A172 (cell line): ENCODE measurements around the gene PTPN4. TPM values are rescaled to one million over a fixed set of nuclear protein-coding genes. Genes with fewer than 3 reads are reported as not detected.

ENCODE experiments used
- DNase-seq: peaks from one replicate; pipeline ENCODE4 v3.0.0-alpha.2; 2015; ENCODE audit warnings: low spot score
- total RNA-seq: library from RNA; depleted of rRNA; stranded (reverse); fragments of >200 nt; shearing (Covaris generic); gene quantifications from 2 replicates; pipeline ENCODE4 v1.2.3, GENCODE V29; 2014

The PTPN4 gene
- total RNA-seq, 1 experiment from 2014 or later, result 33.0 TPM

DNA sequence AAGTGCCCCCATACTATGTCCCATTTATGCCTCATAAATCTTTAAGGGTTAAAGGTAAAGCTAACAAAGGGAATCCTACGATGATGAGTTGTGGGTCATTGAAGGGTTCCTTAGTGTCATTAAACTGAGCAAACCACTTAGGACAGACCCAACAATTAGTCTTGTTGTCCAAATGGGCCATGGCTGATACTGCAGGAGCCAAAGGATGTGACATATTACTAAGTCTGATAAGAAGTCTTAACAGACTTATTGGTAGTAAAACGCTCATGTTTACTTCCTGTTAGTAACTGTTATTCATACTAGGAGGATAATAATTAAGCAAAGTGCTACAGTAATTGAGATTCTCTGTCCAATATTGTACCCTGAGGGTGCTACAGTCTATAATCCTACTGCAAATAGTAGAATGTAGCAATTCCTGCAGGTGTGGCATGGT is 96.8 kb downstream of the PTPN4 start:
- no peak for DNase-seq

DNA sequence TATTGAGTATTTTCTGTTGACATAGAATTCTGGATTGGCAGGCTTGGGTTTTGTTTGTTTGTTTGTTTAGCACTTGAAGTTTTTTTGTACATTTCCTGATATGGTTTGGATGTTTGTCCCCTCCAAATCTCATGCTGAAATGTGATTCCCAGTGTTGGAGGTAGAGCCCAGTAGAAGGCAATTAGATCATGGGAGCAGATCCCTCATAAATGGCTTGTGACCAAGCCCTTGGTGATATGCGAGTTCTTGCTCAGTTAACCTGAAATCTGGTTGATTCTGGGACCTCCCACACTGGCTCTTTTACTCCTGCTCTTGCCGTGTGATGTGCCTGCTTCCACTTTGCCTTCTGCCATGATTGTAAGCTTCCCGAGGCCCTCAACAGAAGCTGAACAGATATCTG is 98.0 kb downstream of the PTPN4 start:
- no peak for DNase-seq

DNA sequence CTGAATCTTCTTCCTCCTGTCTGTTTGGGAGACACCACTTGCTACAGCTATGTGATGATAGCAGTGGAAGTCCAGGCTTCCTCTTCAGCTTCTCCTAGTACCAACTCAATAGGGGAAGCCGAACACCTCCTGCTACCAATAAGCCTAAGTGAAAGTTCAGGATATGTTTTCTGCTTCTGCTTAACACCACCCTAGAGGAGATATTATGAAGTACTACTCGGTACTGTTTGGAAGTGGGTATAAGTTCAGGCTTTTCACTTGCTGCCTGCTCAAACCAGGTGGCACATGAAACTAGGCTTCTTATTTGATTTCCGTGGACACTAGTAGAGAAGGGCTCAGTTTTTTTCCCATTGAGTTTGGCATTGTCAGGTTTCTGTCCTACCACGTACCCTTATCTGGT is 99.8 kb downstream of the PTPN4 start:
- no peak for DNase-seq

DNA sequence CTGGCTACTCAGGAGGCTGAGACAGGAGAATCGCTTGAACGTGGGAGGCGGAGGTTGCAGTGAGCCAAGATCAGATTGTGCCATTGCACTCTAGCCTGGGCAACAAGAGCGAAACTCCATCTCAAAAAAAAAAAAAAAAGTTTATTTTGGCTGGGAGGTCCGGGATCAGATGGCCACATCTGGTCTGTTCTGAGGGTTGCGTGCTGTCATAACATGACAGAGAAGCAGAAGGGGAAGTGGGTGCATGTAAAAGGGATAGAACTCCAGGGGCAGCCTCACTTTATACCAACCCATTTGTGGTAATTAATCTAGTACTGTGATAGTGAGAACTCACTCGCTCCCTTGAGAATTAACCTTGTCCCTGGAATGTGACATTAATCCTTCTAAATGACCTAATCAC is 101.2 kb downstream of the PTPN4 start:
- no peak for DNase-seq

DNA sequence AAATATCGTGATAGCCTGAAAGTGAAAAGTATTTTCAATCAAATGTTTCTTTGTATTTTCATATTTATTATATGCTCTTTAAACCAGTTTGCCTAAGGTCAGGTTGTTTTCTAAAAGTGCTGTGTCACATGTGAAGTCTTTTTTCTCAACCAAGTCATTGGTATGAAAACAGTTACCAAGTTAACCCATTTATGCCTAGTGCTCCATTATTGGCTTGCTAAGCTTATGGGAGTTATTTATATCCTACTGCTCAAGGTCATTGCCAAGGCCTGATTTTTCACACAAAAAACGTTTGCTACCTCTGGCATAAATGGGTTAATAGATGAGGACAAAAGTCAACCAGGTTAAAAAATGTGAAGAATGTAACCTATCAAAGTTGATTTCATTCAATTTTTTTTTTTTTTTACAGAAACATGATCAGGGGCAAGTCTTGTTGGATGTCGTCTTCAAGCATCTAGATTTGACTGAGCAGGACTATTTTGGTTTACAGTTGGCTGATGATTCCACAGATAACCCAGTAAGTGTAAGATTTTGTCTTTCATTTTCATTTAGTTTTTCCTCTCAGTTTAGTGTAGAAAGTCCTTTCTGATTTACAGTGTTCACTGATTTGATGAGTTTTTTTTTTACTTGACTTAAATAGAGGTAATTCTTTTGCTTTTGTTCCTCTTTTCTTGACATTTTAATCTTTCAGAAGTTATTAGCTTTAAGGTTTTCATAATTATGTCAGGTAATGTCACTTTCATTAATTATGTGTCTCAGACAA is 102.6 kb downstream of the PTPN4 start:
- DNase-seq, result no peak

DNA sequence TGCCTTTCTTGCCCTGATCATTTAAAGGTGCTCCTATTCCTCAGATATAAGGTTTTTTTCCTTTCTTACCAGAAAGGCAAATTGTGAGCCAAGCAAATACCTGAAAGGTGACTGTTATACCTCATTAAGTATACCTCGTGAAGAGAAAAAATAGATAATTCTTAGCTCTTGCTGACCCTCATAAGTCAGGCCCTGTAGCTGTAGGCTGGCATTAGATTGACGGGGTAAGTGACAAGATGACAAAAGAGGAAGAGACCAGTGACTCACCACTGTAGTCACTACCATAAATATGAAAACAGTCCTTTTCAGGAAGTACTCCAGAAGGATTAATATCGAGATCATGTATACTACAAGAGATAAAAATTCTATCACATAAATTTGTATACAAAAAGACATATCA is 104.6 kb downstream of the PTPN4 start:
- peak; percentile 21 for DNase-seq

DNA sequence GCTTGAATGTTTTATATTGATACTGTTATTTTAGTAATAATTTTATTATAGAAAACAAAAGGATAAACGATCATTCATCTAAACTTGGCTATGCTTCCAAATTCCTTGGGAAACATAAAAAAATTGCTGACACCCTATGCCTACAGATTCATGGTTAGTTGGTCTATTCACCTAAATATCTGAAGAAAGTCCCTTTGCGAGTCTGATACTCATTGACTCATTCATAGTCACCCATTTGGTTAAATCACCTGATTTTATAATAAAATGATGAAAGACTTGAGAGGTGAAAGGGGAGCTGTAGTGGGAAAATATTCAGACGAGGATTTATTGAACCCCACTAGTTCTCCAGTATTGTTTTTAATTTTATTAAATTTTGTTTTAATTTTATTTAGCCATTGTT is 112.0 kb downstream of the PTPN4 start:
- DNase-seq, result no peak

DNA sequence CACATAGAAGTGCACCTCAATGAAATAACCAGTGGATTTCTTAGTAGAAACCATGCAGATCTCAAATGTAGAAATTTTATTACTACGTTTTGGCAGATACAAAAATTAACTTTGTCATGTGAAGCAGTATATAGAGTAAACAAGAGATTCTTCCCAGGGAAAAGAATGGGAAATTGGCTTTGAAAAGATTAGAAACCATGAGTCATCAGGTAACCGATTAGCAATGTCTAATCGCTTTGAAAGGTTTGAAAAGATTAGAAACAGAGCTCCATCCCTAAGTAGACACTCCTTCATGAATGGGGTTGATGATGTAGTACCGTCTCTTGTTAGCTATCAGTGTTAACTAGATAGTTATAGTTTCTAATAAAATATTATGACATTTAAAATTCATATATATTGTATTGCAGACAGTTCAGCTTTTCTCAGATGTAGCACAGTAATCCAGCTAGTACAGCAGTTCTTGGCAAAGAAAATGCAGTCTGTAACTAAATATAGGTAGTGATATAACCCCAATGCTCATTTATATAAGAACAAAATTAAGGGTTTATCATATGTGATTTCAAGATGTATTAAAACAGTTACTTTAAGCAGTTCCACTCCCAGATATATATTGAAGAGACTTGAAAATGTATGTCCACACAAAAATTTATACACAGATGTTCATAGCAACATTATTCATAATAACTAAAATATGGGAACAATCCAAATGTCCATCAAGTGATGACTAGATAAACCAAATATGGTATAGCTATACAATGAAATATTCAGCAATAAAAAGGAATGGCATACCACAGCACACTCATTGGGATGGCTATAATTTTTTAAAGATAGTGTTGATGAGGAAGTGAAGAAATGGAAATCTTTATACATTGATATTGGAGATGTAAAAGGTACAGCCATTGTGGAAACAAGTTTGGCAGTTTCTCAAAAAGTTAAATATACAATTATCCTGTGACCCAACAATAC is 113.9 kb downstream of the PTPN4 start:
- DNase-seq, result no peak

DNA sequence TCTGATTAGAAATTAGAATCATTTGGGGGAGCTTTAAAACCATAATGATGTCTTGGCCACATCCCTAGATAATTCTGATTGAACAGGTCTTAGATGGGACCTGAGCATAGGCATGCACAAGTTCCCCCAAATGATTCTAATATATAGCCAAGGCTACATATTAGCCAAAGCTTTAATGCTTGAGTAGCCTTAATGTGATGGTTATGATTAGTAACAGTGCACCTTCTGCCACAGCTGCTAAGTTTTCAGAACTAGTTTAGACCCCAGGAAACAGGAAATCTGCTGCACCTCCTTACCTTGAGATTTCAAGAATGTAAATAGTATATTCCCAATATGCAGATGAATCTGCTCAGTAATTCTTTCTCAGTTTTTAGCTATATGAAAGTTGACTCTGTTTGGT is 119.8 kb downstream of the PTPN4 start:
- no peak for DNase-seq

DNA sequence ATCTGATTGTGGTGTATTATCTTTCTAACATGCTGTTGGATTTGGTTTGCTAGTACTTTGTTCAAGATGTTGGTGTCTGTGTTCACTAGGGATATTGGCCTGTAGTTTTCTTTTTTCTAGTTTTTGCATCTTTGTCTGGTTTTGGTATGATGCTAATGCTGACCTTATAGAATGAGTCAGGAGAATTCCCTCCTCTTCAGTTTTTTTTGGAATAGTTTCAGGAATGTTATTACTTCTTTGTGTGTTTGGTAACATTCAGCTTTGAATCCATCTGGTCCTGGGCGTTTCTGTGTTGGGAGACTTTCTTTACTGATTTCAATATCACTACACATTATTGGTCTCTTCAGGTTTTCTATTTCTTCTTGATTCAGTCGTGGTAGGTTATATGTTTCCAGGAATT is 129.0 kb downstream of the PTPN4 start:
- peak; percentile 42 for DNase-seq

DNA sequence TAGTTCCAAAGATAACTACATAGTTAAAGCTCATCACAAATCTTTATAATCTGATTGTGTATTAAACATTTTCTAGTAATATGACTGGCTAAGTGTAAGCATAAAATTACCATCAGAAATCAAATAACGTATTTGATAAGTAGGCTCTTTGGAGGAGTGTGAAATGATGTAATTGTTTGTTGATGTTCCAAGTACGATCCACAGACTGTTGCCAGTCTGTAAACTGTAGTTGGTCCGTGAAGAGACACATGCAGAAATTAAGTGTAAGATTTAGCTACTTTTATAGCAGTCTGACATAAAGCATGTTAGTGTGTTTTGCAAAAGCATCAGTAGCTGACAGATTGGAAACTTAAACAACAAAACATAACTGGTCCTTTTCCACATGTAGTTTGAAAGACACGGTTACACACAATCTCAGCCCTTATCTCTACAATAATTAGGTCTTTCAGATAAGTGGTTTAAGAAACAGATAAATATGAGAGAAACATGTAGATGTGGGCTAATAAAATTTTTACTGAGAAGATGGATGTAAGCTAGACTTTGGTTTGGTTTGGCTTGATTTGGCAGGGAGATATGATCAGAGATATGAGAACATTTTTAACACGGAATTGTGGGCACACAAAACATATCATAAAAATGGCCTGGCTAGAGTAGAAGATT is 138.1 kb downstream of the PTPN4 start:
- no peak for DNase-seq

DNA sequence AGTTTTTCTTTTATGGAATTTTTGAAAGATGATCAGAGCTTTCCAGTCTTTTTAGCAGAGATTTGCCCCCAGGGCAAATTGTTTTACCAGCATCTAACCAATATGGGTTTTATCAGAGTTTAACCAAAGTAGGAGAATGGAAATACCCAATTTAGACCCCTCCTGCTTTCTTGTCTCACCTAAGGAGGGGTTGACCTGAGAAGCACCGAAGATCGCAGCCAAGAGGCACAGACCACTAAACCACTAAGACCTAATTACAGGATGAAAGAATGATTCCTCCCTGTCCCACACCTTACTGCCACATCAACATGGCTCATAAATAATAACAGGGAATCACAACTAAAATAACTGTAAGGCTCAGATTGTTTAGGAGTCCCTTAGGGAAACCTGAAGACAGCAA is 141.3 kb downstream of the PTPN4 start:
- DNase-seq, result no peak

DNA sequence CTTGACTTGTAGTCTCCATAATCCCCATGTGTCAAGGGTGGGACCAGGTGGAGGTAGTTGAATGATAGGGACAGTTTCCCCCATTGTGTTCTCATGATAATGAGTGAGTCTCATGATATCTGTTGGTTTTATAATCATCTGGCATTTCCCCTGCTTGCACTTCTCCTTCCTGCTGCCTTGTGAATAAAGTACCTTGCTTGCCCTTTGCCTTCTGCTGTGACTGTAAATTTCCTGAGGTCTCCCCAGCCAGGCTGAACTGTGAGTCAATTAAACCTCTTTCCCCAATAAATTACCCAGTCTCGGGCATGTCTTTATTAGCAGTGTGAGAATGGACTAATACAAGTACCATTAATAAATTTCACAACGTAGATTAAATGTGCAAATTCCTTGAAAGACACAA is 150.8 kb downstream of the PTPN4 start:
- DNase-seq, result no peak

DNA sequence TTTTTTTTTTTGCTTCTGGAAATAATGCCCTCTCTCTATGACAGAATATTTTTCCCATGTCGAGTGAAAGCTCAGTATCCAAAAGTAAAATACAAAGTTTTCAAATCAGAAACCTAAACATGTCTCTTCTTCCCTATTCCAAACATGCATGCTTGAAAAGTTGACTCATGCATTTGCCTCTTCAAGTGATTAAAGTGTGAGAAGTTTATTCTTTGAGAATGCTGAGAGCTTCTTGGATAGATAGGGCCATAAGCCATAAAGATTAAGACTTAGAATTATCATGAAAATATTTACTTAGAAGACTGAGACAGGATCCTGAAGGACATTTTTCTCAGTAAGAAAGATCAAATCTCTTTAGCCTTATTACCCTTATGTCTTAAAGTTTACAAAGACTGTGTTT is 154.5 kb downstream of the PTPN4 start:
- DNase-seq, result no peak

DNA sequence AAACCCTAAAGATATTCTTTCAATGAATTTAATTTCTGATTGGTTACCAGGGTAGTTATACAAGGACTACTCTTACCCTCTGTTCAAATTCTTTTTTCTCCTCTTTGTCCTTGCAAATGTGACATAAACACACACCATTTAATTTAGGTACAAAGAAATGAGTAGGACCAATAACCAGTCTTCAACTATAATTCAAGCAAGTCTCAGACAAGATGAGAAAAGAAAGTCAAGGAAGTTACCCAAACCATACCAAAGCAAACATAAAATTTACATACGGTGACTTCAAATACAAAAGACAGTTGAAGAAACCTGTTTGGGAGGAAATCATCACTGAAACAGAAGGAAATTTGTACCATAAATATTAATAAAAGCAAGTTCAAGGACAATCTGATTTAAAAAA is 162.1 kb downstream of the PTPN4 start:
- no peak for DNase-seq

DNA sequence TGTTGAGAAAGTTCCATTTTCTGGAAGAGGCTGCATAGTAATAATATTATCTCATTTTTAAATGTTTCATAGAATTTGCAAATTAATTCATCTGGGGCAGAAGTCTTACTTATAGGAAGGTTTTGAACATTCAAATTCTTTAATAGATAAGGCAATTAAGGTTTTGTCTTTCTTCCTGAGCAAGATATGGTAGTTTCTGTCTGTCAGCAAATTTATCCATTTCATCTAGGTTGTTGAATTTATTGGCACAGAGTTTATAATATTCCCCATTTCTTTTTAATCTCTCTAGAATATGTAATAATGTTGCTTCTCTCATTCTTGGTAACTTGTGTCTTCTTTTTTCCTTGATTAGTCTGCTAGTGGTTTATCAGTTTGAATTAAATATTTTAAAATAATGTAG is 163.0 kb downstream of the PTPN4 start:
- no peak for DNase-seq

DNA sequence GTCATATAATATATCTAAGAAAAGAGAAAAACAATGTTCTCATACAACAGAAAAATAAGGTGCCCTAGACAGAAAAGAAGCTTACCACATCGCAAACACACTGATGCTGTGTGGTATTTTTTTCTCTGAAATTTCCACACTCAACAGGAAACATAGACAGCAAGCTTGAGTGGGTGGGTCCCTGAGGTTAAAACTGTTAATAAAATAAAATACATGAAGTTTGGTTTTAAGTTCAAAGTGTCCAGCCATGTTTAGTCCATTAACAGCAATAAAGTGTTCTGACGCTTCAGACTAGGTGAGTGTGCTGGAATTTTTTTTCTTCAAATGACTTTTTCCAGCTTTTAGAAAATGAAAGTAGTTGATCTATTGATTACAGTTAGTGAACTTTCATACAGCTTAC is 169.8 kb downstream of the PTPN4 start:
- DNase-seq, result no peak

DNA sequence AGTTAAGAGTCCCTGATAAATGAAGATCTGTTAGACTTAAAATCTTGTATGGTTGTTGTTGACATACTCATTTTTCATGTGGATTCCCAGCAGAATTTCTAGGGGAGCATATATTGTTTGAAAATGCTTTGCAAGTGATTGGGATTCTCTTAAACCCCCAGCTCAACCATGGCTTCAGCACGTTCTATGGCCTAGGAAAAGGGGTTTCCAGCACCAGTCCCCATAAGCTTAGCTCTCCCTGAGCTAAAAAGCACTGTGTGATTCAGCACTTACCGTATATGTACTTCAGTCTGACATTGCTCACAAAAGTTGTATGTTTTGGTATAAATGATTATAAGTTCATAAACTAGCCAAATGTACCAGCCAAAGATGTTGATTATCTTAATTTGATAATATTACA is 173.1 kb downstream of the PTPN4 start:
- no peak for DNase-seq

DNA sequence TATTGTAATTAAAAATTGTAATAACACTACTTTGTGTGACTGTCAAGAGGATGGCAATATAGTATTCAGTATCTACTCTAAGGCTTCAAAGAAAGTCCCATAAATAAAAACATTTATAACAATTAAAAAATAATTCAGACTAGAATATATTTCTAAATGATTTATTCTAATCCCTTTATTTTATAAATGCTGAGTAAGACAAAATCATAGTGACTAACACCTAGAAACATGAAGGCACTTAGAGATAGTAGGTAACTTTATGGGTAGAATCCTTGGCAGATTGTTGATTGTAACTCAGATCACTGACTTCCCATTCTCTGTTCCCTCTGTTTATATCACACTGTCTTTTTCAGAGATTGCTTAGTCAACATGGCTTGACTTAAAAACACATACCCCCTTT is 174.6 kb downstream of the PTPN4 start:
- no peak for DNase-seq

DNA sequence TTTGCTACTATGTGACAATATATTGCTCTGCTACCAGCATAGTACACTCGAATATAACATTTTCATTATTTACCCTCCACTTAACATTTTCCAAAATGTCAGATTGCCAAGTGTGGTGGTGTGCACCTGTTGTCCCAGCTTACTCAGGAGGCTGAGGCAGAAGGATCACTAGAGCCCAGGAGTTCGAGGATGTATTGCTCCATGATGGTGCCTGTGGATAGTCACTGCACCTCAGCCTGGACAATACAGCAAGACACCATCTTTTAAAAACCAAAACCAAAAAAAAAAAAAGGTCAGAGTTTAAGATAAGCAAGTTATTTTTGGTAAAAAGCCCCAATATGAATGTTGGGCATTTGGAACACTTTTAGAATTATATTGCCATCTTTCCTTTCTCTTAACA is 178.0 kb downstream of the PTPN4 start:
- no peak for DNase-seq

DNA sequence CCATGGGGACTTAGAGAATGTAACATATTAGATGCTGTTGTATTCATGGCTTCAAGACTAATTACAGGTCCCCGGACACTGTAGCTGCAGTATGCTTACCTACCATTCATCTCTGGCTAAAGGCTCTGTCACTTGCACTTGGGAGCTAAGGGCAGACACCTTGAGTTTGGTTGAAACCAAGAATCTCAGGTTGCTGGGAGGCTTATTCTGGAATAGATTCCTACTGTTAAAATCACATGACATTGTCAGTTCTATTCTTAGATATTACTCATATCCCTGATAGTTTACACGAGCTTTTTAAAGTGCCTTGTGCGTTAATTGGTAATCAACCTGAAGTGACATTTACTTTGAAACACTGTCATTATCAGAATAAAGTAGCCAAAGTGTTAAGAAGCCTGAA is 180.2 kb downstream of the PTPN4 start:
- DNase-seq, result no peak

DNA sequence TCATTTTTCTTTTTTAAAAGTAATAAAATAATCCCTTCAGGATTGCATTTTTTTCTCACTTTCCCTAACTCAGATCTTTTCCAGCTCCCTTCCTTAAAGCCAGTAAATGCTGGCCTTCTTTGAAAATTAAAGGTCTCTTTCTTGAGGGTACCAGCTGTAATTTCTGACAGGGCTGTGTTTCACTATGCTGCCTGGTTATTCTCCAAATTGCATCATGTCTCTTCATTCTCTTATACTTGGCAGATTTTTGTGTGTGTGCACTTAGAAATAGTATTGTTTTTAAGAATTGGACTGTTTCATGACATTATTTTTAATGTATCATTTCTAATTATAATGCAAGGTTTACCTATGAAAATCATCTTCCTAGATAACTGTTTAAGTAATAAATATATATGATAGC is 181.1 kb downstream of the PTPN4 start:
- DNase-seq, result no peak

DNA sequence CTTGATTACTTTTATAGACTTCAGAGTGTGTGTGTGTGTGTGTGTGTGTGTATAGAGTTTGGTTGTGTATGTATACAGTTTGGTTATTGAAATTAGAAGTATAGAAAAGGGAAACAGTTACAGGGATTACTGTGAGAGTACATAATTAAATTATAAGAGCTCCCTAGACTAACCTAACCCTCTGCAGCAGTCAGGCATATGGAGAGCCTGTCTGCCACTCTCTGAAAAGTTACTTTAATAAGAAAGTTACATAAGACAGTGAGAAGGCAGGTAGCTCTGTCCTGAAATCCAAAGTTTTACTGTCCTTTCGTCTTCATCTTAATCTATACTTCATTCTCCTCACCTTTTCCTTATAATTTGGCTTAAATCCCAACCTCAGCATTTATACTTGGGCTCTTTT is 181.7 kb downstream of the PTPN4 start:
- no peak for DNase-seq
